Fibroblast of the conjunctiva (primary cell): ENCODE measurements around the gene ZNF443.
A peak's percentile ranks its signal among the peaks of the same experiment; 100 is the strongest.
"Not testable (repeated sequence)": the region's sequence is repeated elsewhere in the genome, so short reads cannot be mapped to it uniquely, and the experiment has no call there.

Experiments used
- DNase-seq: peaks from one replicate; pipeline ENCODE4 v3.0.0-alpha.2; 2010; ENCODE audit warnings: low read depth

ZNF443 gene

DNA sequence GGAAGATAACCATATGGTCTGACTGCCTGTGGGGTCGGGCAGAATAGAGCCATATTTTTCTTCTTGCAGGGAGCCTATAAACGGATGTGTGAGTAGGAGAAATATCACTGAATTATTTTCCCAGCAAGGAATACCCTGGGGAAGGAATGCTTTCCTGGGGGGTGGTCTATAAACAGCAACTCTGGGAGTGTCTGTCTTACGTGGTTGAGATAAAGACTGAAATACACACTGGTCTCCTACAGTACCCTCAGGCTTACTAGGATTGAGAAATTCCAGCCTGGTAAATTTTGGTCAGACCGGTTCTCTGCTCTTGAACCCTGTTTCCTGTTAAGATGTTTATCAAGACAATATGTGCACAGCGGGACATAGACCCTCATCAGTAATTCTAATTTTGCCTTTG is 23.5 kb downstream of the ZNF443 start:
- not testable (repeated sequence) for DNase-seq

DNA sequence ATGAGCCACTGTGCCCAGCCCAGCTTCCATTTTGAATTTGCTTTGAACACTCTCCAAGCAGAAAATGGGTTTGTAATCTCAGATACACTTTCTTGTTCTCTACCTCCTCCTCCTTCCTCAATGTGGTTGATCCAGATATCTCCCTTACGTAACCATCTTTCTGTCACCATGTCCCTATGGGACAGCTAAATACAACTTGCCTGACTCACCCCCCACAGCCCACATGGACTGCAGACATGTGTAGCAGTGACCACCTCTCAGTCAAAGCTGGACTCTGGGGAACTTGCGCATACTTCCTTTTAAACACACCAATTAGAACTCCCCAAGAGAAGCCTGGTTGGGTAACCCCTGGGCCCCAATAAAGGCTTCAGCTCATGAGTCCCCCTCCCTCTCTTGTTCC is 28.9 kb downstream of the ZNF443 start:
- DNase-seq = no peak

DNA sequence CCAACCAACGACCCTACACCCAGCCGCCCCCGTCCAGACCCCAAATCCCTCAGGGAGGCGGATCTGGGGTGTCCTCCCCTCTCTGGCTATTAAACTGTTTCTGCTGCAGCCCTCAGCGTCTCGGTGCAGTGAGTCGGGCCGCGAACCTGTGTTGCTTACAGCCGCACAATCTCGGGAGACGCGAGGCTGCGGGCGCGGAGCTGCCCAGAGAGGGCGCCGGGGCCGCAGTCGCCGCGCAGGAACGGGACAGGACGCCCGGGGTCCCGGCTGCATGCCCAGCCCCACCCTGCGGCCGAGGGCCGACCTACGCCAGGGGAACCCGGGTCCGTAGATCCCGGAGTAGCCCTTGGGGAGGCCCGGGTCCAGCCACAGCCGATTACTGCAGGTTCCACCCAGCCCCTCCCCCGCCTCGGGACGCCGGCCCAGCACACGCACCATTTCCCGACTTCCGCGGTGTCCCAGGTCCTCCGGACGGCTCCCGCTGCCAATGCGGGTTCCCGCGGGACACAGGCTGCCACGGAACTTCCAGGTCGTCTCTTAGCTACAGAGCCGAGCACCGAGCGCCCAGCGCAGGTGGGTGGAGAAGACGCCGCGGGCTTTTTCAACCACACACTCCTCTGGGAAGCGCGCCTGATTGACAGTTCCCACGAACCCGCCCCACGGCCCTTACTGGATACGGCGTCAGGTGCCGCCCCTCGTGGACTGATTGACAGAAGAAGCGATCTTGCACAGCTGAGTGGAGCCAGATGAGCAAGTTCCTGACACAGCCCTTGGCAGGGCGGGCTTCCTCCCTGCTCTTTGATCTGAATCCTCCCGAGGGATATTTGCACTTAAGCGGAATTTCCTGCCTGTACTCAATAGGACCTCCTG is 40.0 kb downstream of the ZNF443 start, which contains the start of gene ZNF799:
Gene ZNF799 (minus strand): TSS at position 639 of the 870 bp plus-strand sequence. CDS start 201 bp downstream, at position 438.
- DNase-seq = peak; percentile 92

GRCh38 chr19:12399901-12400632 is 40.8 kb downstream of the ZNF443 start:
- not testable (repeated sequence) for DNase-seq

GRCh38 chr19:12391148-12391547 is 49.7 kb downstream of the ZNF443 start:
- not testable (repeated sequence) for DNase-seq

GRCh38 chr19:12386365-12386764 is 54.5 kb downstream of the ZNF443 start:
- DNase-seq = not testable (repeated sequence)

DNA sequence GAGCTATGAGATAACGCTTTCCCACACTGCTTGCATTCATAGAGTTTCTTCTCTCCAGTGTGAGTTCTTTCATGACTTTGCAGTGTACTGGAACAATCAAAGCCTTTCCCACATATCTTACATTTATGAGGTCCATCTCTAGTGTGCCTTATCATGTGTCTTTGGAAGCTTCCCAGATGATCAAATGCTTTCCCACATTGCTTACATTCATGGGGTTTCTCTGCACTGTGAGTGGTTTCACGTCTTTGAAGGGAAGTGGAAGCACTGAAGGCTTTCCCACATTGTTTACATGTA is 60.4 kb downstream of the ZNF443 start:
- no peak for DNase-seq

DNA sequence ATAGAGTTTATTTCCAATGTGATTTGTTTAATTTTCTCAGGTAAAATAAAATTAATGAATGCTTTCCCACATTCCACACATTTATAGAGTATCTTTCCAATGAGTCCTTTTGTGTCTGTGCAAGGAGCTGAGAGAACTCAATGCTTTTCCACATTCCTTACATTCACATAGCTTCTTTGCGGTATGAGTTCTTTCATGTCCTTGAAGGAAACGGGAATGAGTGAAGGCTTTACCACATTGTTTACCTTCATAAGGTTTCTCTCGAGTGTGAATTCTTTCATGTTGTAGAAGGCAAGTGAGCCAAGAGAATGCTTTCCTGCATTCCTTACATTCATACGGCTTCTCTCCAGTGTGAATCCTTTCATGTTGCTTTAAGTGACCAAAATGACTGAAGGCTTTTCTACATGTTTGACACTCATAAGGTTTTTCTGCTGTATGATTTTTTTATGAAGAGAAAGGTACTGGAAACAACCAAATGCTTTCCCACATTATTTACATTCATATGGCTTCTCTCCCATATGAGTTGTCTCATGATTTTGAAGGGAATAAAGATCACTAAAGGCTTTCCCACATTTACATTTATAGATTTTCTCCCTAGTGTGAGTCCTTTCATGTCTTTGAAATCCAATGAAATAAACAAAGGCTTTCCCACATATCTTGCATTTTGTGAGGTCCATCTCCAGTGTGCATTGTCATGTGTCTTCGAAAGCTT is 60.9 kb downstream of the ZNF443 start:
- no peak for DNase-seq
